Measurements from ENCODE around the gene ME3.
A peak's percentile ranks its signal among the peaks of the same experiment; 100 is the strongest.
"Not testable (repeated sequence)": the region's sequence is repeated elsewhere in the genome, so short reads cannot be mapped to it uniquely, and the experiment has no call there.

ME3 gene

GRCh38 chr11:86453290-86454030 is 219.0 kb downstream of the ME3 start:
- DNase-seq: no peak

DNA sequence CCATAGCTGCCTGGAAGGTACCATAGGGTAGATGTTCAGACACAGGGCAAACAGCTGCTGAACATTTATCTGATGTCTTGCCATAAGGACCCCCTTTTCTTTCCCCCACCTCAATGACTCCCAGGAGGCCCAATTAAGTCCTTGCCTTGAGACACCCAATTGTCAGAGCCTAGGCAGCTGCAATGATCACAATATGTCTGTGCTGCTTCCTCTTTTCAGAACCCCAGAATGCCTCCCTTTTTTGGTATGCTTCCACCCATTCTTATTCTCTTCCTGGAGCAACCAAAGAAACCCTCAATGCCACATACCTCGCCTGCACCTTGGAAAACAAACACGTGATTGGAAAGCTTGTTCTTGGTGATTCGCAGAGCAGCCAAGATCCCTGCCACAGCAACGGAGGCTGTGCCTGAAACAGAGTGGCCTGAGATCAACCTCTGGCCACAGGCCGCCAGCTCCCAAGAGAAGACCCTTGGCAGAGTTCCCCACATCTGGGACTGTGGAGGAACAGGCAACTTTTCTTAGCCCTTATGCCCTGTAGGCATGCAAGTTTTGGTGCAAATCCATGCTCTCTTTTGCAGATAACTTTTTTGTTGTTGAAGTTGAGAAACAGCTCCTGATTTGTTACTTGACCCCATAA is 222.3 kb downstream of the ME3 start:
- DNase-seq: no peak

- no peak for DNase-seq
Observed at GRCh38 chr11:86447763-86448480, 224.5 kb downstream of the ME3 start.

DNA sequence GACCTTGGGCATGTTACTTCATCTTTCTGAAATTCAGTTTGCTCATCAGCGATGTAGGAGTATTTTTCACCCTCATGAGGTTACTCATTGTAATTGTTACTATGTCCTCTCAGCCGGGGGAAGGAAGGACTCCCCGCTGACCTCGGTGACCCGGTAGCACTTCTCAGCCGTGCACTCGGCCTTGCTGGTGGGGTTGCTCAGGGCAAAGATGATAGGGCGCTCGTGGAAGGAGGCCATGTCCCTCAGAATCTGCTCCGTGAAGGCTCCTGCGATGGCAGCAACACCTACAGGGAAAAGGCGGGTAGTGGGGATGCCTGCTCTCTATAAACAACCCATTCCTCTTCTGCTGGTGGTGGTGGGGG is 225.5 kb downstream of the ME3 start:
- DNase-seq: no peak

- DNase-seq: no peak
Observed at GRCh38 chr11:86446163-86446923, 226.1 kb downstream of the ME3 start.

- no peak for DNase-seq
Observed at GRCh38 chr11:86444981-86445380, 227.4 kb downstream of the ME3 start.

DNA sequence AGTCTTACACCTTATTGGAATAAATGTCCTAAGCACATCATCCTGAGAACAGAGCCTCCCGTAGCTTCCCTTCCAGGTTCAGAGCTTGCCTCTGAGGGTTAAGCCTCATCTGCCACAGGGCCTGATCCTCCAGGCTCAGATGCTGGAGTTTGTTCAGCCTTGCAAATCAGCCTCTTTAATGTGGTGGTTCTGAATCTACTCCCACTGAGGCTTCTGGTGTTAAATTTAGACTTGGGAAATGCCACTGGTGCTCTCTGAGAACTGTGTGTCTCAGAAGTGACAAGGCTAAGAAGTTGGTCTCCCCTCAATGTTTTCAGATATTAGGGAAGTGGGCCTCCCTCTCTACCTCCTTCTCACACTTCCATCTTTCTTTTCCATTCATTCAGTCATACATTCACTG is 229.0 kb downstream of the ME3 start:
- no peak for DNase-seq

- no peak for DNase-seq
Observed at GRCh38 chr11:86442827-86443226, 229.6 kb downstream of the ME3 start.

- peak; percentile 76 for DNase-seq
Observed at GRCh38 chr11:86442420-86442819, 230.0 kb downstream of the ME3 start.

DNA sequence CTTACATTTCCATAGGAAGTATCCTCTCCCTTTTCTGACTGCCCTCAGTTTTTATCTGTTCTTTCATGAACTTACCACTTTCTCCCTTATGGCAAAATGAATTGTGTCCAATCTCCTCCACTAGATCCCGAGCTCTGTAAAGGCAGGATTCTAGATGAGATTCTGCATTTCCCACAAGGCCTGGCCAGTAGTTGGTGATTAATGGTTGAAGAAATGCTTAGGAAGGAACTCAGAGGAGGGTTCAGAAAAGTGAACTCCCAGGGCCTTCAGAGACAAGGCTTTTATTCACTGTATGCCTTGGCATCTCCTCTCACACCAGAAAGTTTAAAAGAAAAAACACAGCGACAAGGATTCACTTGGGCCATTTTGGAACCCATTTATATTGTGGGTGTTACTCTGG is 231.6 kb downstream of the ME3 start:
- no peak for DNase-seq

GRCh38 chr11:86440305-86440716 is 232.1 kb downstream of the ME3 start:
- DNase-seq: no peak

DNA sequence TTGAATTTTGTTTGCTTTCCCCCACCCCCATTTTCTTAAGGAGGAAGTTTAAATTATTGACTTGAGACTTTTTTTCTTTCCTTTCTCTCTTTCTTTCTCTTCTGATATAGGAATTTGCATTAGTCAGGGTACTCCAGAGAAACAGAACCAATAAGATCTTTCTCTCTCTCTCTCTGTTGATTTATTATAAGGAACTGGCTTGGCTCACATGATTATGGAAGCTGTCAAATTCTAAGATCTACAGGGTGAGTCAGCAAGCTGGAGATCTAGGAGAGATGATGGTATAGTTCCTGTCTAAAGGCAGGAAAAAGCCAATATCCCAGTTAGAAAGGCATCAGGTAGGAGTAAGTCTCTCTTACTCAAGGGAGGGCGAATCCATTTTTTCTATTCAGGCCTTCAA is 233.7 kb downstream of the ME3 start:
- peak; percentile 34 for DNase-seq

DNA sequence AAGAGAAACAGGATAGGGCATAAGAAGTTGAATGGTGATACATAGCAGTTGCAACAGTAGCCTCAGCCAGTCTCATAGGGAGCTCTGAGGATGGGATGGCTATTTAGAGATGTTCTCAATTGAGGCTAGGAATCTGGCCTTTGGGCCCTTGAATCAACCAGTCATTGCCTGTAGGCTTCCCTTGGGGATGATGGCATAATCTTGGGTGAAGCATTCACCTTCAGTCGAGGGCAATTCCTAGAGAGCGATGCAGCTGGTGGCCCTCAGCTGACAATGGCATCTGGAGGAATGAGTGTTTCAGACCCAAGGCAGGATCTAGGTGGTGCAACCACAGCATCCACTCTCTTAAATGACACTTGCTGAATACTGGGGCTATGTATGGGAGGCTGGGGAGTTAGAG is 236.7 kb downstream of the ME3 start:
- no peak for DNase-seq

DNA sequence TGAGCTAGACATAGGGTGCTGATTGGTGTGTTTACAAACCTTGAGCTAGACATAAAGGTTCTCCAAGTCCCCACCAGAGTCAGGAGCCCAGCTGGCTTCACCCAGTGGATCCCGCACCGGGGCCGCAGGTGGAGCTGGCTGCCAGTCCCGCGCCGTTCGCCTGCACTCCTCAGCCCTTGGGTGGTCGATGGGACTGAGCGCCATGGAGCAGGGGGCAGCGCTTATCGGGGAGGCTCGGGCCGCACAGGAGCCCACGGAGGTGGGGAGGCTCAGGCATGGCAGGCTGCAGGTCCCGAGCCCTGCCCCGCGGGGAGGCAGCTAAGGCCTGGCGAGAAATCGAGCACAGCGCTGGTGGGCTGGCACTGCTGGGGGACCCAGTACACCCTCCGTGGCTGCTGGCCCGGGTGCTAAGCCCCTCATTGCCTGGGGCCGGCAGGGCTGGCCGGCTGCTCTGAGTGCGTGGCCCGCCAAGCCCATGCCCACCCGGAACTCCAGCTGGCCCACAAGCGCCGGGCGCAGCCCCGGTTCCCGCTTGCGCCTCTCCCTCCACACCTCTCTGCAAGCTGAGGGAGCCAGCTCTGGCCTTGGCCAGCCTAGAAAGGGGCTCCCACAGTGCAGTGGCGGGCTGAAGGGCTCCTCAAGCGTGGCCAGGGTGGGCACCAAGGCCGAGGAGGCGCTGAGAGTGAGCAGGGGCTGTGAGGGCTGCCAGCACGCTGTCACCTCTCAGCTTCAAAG is 238.9 kb downstream of the ME3 start:
- not testable (repeated sequence) for DNase-seq

DNA sequence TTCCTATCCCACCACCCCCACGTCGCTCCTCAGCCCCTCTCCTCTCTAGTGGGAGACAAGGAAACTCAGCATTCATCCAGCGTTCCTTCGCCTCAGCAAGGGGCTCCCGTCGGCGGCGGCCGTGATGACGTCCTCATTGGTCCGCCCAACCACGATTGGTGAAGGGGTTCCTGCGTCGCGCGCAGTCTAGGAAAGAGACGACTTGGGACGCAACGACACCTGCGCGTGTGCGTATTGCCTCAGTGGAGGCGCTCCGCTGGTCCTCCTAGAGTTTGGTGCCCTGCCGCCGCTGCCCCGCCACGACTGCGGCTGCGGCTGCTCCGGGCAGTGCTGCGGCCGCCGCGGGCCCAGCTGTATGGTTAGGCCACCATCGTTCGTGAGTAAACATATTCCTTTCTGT is 241.2 kb downstream of the ME3 start:
- no peak for DNase-seq

GRCh38 chr11:86427441-86427840 is 245.0 kb downstream of the ME3 start:
- no peak for DNase-seq

DNA sequence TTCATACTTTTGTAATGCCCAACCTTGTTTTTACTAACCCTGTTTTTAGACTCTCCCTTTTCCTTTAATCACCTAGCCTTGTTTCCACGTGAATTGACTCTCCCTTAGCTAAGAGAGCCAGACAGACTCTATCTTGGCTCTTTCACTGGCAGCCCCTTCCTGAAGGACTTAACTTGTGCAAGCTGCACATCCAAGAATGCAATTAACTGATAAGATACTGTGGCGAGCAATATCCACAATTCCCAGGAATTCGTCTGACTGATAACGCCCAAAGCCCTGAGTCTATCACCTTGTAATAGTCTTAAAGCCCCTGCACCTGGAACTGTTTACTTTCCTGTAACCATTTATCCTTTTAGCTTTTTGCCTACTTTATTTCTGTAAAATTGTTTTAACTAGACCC is 248.9 kb downstream of the ME3 start:
- not testable (repeated sequence) for DNase-seq

DNA sequence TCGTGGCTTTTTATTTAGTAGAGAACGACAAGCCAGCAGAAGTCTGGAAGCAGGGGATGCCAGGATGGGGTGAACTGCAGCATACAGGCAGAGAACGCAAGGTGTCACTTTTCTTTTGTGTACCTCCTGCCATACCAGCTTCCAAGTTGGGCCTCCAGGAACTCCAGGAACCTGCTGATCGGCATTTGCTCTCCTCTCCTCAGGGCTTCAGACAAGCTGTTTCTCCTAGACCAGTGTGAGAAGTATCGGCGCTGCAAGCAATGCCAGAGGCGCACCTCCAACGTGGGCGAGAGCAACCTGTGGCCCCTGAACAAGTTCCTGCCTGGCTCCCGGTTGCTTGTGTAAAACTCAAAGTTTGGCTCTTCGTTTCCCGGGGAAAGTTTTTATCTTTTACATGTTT is 250.0 kb downstream of the ME3 start:
- DNase-seq: no peak

- no peak for DNase-seq
Observed at GRCh38 chr11:86421946-86422345, 250.5 kb downstream of the ME3 start.

- no peak for DNase-seq
Observed at GRCh38 chr11:86418917-86419316, 253.5 kb downstream of the ME3 start.

DNA sequence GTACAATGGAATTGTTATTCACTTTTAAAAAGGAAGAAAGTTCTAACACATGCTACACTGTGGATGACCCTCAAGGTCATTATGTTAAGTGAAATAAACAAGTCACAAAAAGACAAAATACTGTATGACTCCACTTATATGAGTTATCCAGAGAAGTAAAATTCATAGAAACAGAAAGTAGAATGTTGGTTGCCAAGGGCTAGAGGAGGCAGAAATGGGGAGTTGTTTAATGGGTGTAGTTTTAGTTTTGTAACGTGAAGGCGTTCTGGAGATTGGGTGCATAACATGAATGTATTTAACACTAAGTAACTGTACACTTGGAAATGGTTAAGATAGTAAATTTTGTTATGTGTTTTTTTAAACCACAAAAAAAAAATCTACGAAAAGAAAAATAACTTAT is 253.9 kb downstream of the ME3 start:
- DNase-seq: peak; percentile 41

GRCh38 chr11:86418106-86418505 is 254.3 kb downstream of the ME3 start:
- peak; percentile 46 for DNase-seq

- DNase-seq: not testable (repeated sequence)
Observed at GRCh38 chr11:86416951-86417350, 255.5 kb downstream of the ME3 start.
